GM23338 (cell line): ENCODE measurements around the gene EFCAB12. TPM values are rescaled to one million over a fixed set of nuclear protein-coding genes. Genes with fewer than 3 reads are reported as not detected.

ENCODE experiments used
- ATAC-seq: fragments of 200-7000 bp; cut with Tn5 transposase; 3 replicates; pipeline ENCODE4 v1.9.1; 2020
- DNase-seq: peaks from one replicate; pipeline ENCODE4 v3.0.0-alpha.2; 2015; ENCODE audit warnings: low spot score
- H2AFZ ChIP-seq: fragments of 200-600 bp; sonication (generic); 2 replicates; pipeline ENCODE4 v1.8.0; 2016; ENCODE audit warnings: antibody characterized with exemption, mild to moderate bottlenecking, moderate library complexity
- H3F3A ChIP-seq: fragments of 200-600 bp; sonication (generic); replicated peaks from 2 replicates; pipeline ENCODE4 v1.8.0; 2017; ENCODE audit warnings: antibody characterized with exemption, mixed run types, low read depth
- H3K27ac ChIP-seq: fragments of 200-600 bp; sonication (generic); 2 replicates; pipeline ENCODE4 v1.6.1; 2016; ENCODE audit warnings: low read depth
- H3K27me3 ChIP-seq: fragments of 200-600 bp; sonication (generic); 2 replicates; pipeline ENCODE4 v1.8.0; 2016; ENCODE audit warnings: mild to moderate bottlenecking, mixed run types, moderate library complexity; ENCODE audit not compliant: insufficient read depth
- H3K36me3 ChIP-seq: fragments of 200-600 bp; sonication (generic); 2 replicates; pipeline ENCODE4 v1.8.0; 2016; ENCODE audit warnings: mild to moderate bottlenecking; ENCODE audit not compliant: insufficient read depth
- H3K4me1 ChIP-seq: fragments of 200-600 bp; sonication (generic); 2 replicates; pipeline ENCODE4 v1.8.0; 2016; ENCODE audit warnings: mild to moderate bottlenecking, moderate library complexity; ENCODE audit not compliant: insufficient read depth
- H3K4me2 ChIP-seq: fragments of 200-600 bp; sonication (generic); 2 replicates; pipeline ENCODE4 v1.7.1; 2017; ENCODE audit warnings: mixed run types
- H3K4me3 ChIP-seq: fragments of 200-600 bp; sonication (generic); 2 replicates; pipeline ENCODE4 v1.6.1; 2016; ENCODE audit warnings: mixed run types
- H3K79me2 ChIP-seq: fragments of 200-600 bp; sonication (generic); replicated peaks from 2 replicates; pipeline ENCODE4 v1.8.0; 2017; ENCODE audit warnings: mild to moderate bottlenecking; ENCODE audit not compliant: insufficient read depth
- H3K9me2 ChIP-seq: fragments of 200-600 bp; sonication (generic); 2 replicates; pipeline ENCODE4 v1.8.0; 2017; ENCODE audit not compliant: insufficient read depth
- H4K20me1 ChIP-seq: fragments of 200-600 bp; sonication (generic); replicated peaks from 2 replicates; pipeline ENCODE4 v1.8.0; 2017; ENCODE audit warnings: mild to moderate bottlenecking; ENCODE audit not compliant: insufficient read depth
- H3K27ac Mint-ChIP-seq: 2 replicates; pipeline ENCODE4 v1.8.0; 2020; ENCODE audit warnings: inconsistent platforms, mild to moderate bottlenecking, moderate library complexity, mixed read lengths
- H3K27me3 Mint-ChIP-seq: 3 replicates; pipeline ENCODE4 v1.8.0; 2022; ENCODE audit warnings: low read depth, mild to moderate bottlenecking, moderate library complexity, mixed read lengths, inconsistent platforms; ENCODE audit not compliant: insufficient read depth, poor library complexity
- H3K36me3 Mint-ChIP-seq: 3 replicates; pipeline ENCODE4 v1.8.0; 2021; ENCODE audit warnings: low read depth, mild to moderate bottlenecking, inconsistent platforms, moderate library complexity, mixed read lengths
- H3K4me1 Mint-ChIP-seq: 3 replicates; pipeline ENCODE4 v1.8.0; 2020; ENCODE audit warnings: mild to moderate bottlenecking, inconsistent platforms, mixed read lengths
- H3K4me3 Mint-ChIP-seq: 3 replicates; pipeline ENCODE4 v1.8.0; 2021; ENCODE audit warnings: moderate library complexity, mild to moderate bottlenecking, inconsistent platforms, mixed read lengths
- H3K9me3 Mint-ChIP-seq: 3 replicates; pipeline ENCODE4 v1.8.0; 2020; ENCODE audit warnings: moderate library complexity, mild to moderate bottlenecking, inconsistent platforms, mixed read lengths
- CREB1 ChIP-seq: fragments of 250-450 bp; sonication (Bioruptor Pico); IDR thresholded peaks from 2 replicates; pipeline ENCODE4 v1.5.0; 2020; ENCODE audit warnings: low read depth, mild to moderate bottlenecking, moderate library complexity
- CTCF ChIP-seq, 2 experiments: fragments of 200-600 bp in 1 of 2; sonication (generic) in 1 of 2; conservative IDR thresholded peaks; 2 replicates each; pipeline versions ENCODE4 v1.5.1 to v1.6.1; 2016 to 2017; ENCODE audit warnings: antibody characterized with exemption in 2 of 2, low read depth in 2 of 2, mild to moderate bottlenecking in 2 of 2, moderate library complexity in 1 of 2
- ETS1 ChIP-seq: IDR thresholded peaks from 2 replicates; pipeline ENCODE4 v1.6.1; 2016; ENCODE audit warnings: antibody characterized with exemption
- EZH2 ChIP-seq: fragments of 200-600 bp; sonication (generic); IDR thresholded peaks from one replicate; pipeline ENCODE4 v1.8.0; 2017; ENCODE audit warnings: antibody characterized with exemption, mild to moderate bottlenecking, low read depth; ENCODE audit not compliant: unreplicated experiment
- JUNB ChIP-seq: IDR thresholded peaks from one replicate; pipeline ENCODE4 v1.6.1; 2016; ENCODE audit warnings: antibody characterized with exemption; ENCODE audit not compliant: unreplicated experiment
- NANOG ChIP-seq: IDR thresholded peaks from 2 replicates; pipeline ENCODE4 v1.6.1; 2016; ENCODE audit warnings: antibody characterized with exemption, borderline replicate concordance
- REST ChIP-seq: IDR thresholded peaks from one replicate; pipeline ENCODE4 v1.6.1; 2018; ENCODE audit warnings: antibody characterized with exemption; ENCODE audit not compliant: unreplicated experiment
- STAT1 ChIP-seq: IDR thresholded peaks from one replicate; pipeline ENCODE4 v1.6.1; 2016; ENCODE audit warnings: antibody characterized with exemption; ENCODE audit not compliant: unreplicated experiment
- ZNF114 ChIP-seq: fragments of 250-450 bp; sonication (Bioruptor Pico); IDR thresholded peaks from 2 replicates; pipeline ENCODE4 v1.5.0; 2020; ENCODE audit warnings: mild to moderate bottlenecking, moderate library complexity
- ZNF331 ChIP-seq: fragments of 250-450 bp; sonication (Bioruptor Pico); IDR thresholded peaks from 2 replicates; pipeline ENCODE4 v1.5.0; 2020; ENCODE audit warnings: low read depth, mild to moderate bottlenecking, moderate library complexity
- ZNF462 ChIP-seq: fragments of 250-450 bp; sonication (Bioruptor Pico); IDR thresholded peaks from 2 replicates; pipeline ENCODE4 v1.5.0; 2020; ENCODE audit warnings: mild to moderate bottlenecking, moderate library complexity
- polyA plus RNA-seq: library from polyadenylated mRNA; unstranded; fragments of >200 nt; fragmentation: Nextera tagmentation; extraction: Ambion mirVana; gene quantifications from 2 replicates; pipeline ENCODE4 v1.2.1, GENCODE V29; 2016
- total RNA-seq: library from RNA; depleted of rRNA; stranded (reverse); fragments of >200 nt; shearing (Covaris generic); gene quantifications from 2 replicates; pipeline ENCODE4 v1.2.3, GENCODE V29; 2014

Gene EFCAB12
- total and polyA plus RNA-seq, 2 experiments from 2014 or later = 0.24 to 0.65 TPM

GRCh38 chr3:129375099-129375498 is 53.3 kb downstream of the EFCAB12 start:
- no peak overlapping the region for H3K27ac Mint-ChIP-seq
- H3K4me1 Mint-ChIP-seq = no peaks in the 10 kb centered on the region
- Histone ChIP-seq H4K20me1 (no peaks in the 10 kb centered on the region), H3K4me3 (no peak overlapping the region), H3K79me2 (no peaks in the 10 kb centered on the region), H3K4me2 (no peak overlapping the region), H3F3A (no peaks in the 10 kb centered on the region; the same call in 1 of the 2 replicates), H3K27ac (no peak overlapping the region), H3K4me1 (no peaks in the 10 kb centered on the region), H3K27me3 (no peaks in the 10 kb centered on the region), H3K9me2 (0 out of 2 replicates have a peak, but pooled peaks cover 5% of the 10 kb centered on the region), H2AFZ (no peak overlapping the region), H3K36me3 (no peaks in the 10 kb centered on the region)
- H3K36me3 Mint-ChIP-seq = peaks cover 7% of the 10 kb centered on the region; the same call in 2 of the 3 replicates
- peaks cover 13% of the 10 kb centered on the region; the same call in 2 of the 3 replicates for H3K9me3 Mint-ChIP-seq
- no peak for ATAC-seq
- H3K4me3 Mint-ChIP-seq = no peak overlapping the region
- no peak for DNase-seq
- TF ChIP-seq EZH2 (no peak), ZNF462 (no peak), CTCF (conservative IDR thresholded peaks at IDR 0.05; ENCODE audit: low read depth in 2 of 2) (no peak), ETS1 (no peak), ZNF331 (CRISPR knock-in tag) (no peak), REST (no peak), CREB1 (CRISPR knock-in tag) (no peak), NANOG (no peak), ZNF114 (no peak), STAT1 (no peak), JUNB (no peak)
- H3K27me3 Mint-ChIP-seq = no peaks in the 10 kb centered on the region
